Activated CD4-positive, alpha-beta T cell treated with anti-CD3 and anti-CD28 coated beads for 24 hours (primary cell): ENCODE results near the gene STXBP5.

Source experiments
- DNase-seq, 2 donors: peaks; one replicate each; pipeline ENCODE4 v3.0.0-alpha.2; 2020; ENCODE audit warnings: low read depth in 2 of 2

STXBP5 gene

DNA sequence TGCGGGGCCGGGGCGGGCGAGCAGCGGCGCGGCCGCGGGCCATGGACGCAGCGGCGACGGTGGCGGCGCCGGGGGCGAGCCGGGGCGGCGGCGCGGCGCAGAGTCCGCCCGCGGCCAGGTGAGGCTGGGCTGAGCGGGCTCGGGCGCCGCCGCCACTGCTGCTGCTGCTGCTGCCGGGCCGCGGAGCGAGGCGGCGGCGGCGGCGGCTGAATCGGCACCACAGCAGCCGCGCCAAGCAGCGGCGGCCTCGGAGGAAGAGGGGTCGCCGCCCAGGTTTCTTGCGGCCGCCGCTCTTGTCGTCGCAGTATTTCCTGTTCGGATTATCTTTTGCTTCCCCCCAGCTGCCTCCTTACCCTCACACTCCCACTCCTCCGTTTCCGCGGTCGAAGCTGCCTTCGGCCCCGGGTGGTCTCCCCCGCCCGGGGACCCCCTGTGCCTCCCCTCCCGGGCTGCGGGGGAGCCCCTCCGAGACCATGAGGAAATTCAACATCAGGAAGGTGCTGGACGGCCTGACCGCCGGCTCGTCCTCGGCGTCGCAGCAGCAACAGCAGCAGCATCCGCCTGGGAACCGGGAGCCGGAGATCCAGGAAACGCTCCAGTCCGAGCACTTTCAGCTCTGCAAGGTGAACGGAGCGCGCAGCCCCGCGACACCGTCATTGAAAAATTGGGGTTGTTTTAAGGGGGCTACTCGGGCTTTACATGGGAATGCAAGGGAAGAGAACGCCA lies at the start of gene STXBP5:
TSS of gene STXBP5 (plus strand) at position 358 of the 726 bp plus-strand sequence. CDS start at position 474, 116 bp downstream.
- peak in 1 of 2 donors; percentile 9 for DNase-seq

DNA sequence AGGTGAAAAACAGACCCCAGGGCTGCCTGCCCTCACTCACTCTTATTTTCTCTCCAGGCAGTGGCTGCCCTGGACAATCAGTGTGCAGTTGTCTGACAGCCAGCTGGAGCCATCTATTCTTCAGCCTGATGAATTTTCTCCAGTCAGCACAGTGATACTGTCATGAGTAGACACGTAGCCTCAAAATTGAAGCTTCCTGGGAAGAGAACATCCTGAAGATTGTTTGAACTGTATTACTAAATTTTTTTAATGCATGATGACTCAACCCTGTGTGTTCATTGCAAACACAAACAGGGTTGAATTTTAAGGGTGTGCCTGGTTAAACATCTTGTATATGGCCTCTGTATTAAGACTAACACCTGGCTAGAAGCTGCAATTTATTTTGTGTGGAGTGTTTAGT lies 49.8 kb upstream of the STXBP5 start:
- DNase-seq, result no peak

DNA sequence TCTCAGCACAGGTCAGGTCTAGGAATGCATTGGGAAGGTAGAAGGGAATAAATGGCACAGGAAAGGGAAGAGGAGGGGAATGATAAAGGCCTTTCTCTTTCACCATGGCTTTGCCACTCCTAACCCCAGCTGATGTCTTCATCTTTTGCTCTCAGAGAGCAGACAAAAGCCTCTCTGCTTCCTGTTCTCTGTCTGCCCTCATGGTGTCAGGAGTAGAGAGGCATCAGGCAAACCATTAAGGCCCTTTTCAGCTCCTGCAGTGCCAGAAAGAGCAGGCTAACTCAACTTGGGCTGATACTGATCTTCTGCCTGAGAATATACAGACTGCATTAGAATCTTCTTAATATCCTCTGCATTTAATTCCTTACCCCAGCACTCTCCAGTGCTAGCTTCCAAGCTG lies 48.0 kb upstream of the STXBP5 start:
- DNase-seq, result no peak

DNA sequence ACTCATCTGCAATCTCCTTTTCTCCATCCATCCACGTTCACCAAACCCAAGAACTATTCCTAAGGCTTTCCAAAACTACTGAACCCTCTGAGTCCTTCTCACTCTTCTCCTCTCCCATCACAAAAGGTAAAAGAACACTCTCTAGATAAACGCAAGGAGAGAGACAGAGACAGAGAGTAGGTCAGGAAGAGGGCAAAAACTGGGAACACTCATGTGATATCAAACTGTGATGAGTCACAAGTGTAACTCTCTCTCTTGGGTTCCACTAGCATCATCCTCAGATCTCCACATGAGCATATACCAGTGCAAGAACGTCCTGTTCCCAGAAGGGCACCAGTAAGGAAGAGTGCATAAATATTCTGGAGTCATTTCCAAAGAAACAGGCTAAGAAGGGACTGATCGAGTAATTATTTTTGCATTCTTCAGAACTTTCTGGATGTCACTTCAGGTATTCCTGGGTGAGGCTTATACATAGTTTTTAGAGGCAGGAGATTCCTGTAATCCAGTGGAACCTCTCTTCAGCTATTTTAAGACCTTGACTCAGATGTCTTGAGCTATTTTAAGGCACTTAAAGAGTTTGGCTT lies 47.3 kb upstream of the STXBP5 start:
- DNase-seq, result no peak

DNA sequence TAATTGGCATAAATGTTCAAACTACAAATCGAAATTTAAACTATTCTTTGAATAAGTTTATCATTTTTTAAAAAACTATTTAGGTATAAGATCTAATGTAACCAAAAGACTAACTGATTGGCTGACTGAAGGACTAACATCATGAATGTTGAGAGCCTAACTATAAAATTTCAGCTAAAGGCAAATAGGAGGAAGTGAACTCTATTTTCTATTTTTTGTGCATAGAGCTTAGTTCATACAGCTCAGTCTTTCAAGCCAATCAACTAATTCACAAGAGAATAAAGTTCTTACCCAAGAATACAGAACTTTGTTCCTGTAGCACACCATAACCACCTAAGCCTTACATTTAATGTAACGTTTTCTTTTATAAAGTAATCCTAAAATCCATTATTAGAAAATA lies 46.3 kb upstream of the STXBP5 start:
- no peak for DNase-seq

DNA sequence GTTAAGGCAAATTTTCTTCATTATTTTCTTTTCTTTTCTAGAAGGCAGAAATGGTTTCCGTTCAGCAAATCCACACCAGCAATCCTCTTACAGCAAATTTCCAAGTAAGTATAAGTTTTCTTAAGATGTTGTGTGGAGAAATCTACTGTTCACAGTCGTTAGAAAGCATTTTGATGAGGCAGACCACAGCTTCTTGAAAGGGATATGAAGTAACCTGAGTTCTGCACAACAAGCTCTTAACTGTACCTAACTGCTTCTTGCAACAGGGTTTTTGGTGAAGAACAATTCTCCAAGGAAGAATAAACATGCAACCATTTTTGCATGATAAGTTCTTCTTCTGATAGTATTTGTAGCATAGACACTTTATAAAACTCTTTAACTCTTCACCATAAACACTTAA lies 45.3 kb upstream of the STXBP5 start:
- DNase-seq, result no peak

DNA sequence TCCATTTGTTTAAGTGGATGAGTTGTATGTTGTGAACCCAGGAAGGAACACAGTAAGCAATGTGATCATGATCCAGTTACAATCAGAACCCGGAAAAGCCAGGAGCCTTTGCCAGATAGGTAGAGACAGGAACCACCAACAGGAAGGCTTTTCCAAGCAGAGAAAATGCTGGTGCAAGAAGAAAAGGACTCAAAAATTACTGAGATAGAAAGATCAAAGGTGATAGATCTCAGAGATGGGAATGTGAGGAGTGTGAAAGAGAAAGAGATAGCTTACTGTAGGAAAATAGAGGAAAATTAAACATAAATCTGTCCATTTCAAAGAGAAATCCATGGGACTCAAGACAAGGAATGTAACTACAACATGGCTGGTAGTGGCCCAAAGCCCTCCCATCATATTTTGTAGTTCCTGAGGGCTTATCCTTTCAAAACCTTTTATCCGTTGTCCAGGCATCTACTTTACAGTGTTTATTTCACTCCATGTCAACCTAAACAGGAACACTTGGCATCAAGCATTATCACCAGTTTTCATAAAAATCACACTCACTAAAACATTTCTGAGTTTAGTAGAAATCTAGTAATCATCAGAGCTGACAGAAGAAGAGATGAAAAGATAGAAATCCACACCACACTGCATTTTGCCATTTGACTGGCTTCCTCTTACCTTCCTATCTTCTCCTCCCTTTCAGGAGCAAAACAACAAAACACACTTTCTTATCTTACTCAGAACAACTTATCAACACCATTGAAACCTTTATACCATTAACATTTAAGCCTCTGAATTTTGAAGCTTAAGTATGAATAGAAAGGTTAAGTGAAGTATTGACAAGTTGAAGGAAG lies 44.5 kb upstream of the STXBP5 start:
- no peak for DNase-seq

DNA sequence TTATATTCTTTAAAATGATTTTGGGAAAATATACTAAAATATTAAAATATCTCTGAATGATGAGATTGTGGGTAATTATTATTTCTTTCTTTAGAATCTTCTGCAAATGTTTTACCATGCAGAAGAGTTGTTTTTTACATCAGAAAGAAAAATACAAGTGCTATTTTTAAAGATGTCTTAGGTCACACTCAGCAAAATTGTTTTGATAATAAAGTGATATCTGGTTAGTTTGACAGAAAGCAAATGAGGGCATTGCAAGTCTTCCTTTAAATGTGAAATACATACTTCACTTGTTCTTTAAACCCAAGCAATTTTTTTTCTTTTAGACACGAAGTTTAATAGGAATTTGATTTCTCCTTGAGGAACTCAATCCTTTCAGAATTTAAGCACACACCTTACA lies 43.6 kb upstream of the STXBP5 start:
- no peak for DNase-seq

DNA sequence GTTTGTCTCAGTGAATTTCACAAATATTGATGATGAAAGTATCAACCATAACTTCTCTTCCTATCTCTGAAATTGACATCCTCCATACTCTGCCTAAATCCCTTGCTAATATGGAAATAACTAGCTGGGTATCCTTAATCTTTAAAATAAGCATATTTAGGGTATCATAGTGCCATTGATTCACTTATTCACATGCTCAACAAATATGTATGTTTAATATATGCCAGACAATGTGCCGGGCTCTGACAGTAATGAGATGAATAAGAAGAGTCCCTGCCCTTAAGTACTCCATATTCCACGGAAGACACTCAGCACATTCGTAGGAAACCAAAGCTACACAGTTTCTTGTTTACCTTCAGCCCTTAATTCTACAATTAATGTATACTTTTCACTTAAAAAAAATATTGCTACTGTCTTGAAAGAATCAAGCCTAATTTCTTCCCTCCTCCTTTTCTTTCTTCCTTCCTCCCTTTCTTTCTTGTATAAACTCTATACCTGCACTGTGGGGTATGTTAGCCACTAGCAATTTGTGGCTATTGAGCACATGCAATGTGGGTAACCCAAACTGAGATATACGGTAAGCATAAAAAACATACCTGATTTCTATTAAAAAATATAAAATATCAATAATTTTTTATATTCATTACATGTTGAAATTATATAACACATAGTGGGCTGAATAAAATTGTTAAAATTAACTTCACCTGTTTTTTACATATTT lies 42.8 kb upstream of the STXBP5 start:
- no peak for DNase-seq

DNA sequence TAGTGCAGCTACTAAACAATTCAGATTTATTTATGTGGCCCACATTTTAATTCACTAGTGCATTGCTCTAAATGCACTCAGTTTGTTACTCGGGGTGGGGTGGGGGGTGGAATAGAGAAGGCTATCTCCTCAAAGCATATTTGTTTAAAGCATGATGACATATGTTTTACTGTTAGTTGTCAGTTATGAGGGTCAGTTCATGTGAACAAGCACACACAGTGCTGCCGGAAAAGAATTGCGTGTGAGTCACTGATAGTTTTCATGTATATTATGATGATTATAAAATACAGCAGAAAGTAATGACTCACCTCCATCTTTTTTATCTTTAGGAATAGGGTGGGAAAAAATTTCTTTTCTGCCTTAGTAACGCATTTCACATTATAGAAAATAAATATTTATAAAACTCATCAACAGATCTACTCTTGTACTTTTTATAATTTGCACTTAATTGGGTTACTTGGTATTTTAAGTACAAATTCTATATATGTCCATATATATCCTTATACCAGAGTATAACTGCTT lies 42.2 kb upstream of the STXBP5 start:
- DNase-seq, result no peak

DNA sequence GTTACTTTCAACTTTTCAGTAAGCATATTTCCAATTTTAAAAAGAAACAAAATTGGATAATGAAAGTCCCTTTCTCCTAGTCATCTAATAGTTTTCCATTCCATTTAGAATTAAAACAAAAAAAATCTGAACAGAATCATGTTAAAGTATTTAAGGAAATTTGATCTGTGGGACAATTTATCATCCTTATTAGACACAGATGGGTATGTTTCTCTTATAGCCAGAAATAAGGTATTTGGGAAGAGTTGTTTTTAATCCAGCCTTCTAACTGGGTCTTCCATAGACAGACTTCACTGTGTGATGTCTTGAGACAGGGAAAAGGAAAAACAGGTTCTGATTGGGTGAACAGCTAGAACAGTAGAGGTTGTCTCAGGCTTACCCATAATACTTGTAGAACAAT lies 39.5 kb upstream of the STXBP5 start:
- no peak for DNase-seq

DNA sequence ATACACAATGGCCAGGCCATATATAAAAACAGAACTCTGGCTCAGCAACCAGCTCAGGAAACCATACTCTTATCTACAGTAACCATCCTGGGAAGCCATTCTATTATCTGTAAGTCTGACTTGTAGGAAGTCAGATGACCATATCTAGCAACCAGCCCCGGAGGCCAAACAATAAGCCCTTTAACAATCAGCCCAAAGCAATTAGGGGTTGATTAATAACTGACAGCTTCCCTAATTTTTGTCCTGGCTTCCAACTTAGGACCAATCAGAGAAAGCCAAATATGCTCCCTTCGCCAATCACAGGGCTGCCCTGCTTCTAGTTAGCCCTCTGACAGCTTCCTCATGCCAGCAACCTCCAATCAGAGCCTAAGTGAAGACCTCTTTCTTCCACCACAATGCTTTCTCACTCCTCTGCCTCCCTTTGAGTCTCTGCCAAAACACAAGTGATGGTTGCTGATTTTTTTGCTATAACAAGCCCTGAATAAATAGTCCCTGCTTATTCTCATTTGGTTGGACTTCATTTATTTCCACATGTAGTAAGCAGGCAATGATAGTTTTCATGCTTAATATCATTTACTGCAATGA lies 37.8 kb upstream of the STXBP5 start:
- DNase-seq, result no peak

DNA sequence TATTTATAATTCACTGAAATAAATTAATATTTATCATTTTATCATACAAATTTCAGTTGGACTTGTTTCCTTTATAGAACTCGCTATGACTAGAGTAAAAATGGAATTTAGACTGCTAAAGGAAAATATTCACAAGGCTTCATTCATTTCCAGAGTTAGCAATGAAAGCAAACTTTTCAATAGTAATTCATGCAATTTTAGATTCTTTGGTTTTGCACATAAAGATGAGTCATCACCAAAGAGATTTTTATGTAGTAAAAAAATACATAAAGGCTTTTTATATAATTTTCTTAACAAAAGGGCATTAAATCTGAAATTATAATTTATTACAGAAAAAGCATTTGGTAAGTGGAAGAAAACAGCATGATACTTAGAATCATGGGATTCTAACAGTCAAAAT lies 37.2 kb upstream of the STXBP5 start:
- DNase-seq, result no peak

DNA sequence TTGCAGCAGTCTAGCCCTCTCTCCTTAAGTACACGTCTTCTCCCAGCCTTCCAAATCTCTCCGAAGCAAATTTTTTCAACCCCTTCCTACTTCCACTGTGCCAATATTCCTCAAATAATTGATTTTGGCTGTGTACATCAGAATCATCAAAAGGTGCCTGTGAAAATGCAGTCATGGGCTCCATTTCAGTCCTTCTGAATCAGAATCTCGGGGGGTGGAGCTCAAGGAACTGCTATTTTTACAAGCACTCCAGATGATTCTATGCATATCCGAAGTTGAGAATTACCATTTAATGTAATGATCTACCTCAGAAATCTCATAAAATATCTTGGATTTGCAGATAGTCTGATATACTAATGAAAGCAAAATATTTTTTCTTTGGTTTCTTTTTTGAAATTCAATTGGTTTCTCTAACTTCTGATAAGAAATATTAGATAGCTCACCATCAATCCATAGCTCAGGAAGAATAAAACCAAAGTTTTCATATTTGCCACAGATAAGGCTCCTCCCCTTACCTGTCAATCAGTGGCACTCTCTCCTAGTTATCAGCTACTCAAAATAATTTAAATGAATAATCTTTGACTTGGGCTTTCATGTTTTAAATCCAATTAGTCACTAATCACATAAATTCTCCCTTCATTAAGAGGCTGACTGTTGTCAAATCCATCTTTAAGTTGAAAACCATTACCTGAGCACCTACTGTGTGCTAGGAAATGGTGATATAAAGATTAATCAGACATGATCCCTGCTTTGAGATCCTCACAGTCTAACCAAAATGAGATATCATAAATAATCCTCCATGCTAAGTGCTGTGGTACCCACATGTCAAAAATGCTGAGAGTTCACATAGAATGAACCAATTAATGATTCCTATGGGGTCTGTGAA lies 36.4 kb upstream of the STXBP5 start:
- no peak for DNase-seq

DNA sequence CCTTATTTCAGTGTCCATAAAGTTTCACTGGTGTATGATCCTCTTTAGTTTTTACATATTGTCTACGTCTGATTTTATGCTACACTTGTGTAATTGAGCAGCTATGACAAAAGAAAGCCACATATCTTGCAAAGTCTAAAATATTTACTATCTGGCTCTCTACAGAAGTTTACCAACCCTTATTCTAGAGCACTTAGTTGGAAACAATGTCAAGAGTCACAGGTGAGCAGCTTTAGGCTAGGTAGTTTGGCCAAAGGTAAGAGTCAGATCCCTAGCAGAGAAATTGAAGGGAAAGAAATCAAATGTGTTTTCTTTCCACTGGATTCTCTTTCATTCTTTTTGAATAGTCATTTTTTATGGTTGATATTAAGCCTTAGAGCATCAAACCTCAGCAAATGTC lies 34.7 kb upstream of the STXBP5 start:
- no peak for DNase-seq

DNA sequence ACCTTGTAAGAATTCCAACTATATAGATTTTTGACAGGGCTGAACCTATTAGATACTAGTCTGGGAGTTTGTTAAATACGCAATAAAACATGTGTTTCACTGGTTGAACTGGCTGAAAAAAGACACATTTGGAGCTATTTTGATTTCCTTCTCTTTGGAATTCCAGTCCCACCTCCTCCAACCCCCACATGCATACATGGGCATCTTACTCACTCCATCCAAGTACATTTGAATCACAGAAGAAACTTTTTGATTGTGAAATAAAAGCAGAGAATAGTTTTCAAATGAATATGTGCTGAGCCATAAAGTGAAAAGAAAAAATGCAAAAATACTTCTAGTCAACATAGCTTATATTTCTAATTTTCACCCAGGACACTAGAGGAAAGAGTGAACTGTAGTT lies 33.9 kb upstream of the STXBP5 start:
- no peak for DNase-seq

DNA sequence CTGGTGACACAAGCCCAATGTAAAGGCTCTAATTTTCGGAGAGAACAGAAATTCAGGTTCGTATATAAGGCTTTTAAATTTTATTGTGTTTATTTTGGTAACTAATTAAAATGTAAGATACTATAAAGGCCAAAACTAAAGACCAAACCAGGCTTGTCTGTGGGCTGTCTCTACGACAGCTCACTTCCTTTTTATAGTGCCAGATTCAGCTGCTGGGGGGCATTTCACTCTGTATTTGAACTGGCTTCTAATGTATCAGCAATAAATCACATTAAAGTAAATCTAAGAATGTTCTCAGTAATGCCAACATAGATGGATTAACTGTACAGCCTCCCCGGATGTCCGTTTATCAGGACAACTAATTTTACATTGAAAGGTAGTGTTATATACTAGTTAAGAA lies 31.1 kb upstream of the STXBP5 start:
- DNase-seq, result no peak

DNA sequence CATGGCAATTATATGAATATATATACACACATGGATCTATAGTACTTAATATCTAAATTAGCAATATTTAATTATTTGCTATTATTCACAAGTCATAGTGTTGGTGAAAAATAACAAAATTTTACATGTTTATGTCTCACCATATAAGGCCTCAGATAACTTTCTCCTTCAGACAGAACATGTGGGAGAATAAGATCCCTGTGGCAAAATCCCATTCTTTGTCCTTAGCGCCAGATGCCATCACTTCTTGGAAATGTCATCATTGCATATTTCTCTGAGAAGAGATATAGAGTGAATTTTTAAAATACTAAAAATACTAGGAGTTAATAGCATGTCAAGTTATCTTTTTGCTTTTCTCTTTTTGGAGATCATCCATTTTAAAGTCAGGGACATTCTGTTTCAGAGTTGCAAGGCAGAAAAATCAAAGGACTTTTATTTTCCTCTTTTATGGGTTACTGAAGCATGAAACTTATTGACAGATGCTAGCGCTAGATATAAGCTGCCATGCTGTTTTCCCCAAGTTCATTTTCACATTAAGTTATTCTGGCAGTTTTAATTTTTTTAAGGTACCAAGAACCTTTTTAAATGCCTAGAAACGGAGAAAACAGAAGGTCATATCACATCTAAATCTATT lies 30.4 kb upstream of the STXBP5 start:
- no peak for DNase-seq

DNA sequence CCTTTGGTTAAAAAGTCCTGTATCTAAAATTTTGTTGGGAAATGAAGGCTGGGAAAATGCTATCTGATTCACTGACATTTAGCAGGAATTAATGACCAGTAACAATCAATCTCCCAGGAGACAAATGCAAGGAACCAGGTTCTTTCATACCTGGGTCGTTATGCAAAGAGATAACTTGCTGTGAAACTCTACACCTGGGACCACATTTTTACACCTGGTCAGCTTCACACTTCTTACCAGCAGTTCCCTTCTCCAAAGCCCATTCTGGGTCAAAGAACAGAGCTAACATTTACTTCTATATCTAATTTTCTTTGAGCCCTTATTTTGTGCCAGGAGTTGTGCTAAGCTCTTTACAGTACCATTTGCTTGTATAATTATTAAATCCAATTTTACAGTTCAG lies 27.4 kb upstream of the STXBP5 start:
- DNase-seq, result no peak

DNA sequence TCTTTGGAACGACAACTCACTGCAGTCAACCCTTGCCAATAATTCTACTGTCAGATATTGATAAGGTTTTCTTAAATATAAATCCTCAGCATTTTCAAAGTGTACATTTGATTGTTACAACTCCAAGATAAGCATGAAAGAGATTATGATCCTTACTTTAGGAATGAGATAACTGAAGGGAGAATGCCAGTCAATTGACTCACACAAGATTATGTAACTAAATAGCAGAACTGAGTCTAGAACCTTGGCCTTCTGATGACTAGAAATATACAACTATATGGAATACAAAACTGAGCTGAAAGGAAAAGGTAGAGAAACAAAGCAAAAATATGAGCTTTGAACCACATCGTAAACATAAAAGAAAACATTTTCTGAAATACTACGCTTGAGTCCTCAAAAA lies 26.9 kb upstream of the STXBP5 start:
- no peak for DNase-seq
